GM06990 (cell line): Measurements from ENCODE around the gene LAPTM5.
A peak's percentile ranks its signal among the peaks of the same experiment; 100 is the strongest.

Source experiments
- DNase-seq: peaks from one replicate; pipeline ENCODE4 v3.0.0-alpha.2; 2011; ENCODE audit not compliant: insufficient read length; ENCODE audit errors: extremely low read depth
- H3K27me3 ChIP-seq: replicated peaks from 2 replicates; pipeline ENCODE4 v1.6.0; 2011; ENCODE audit warnings: low read length; ENCODE audit not compliant: control insufficient read depth, insufficient read depth
- H3K36me3 ChIP-seq: 2 replicates; pipeline ENCODE4 v1.5.1; 2011; ENCODE audit warnings: low read length; ENCODE audit not compliant: control insufficient read depth, insufficient read depth
- H3K4me3 ChIP-seq: replicated peaks from 2 replicates; pipeline ENCODE4 v1.5.1; 2011; ENCODE audit warnings: low read depth, mild to moderate bottlenecking, control low read depth, low read length
- TF ChIP-seq, protein P1 (sequence below): IDR thresholded peaks from 2 replicates; pipeline ENCODE4 v1.5.1; 2011; ENCODE audit warnings: low read length, control low read depth, mild to moderate bottlenecking, inconsistent platforms; ENCODE audit not compliant: insufficient read depth, poor library complexity, severe bottlenecking

Gene LAPTM5

DNA sequence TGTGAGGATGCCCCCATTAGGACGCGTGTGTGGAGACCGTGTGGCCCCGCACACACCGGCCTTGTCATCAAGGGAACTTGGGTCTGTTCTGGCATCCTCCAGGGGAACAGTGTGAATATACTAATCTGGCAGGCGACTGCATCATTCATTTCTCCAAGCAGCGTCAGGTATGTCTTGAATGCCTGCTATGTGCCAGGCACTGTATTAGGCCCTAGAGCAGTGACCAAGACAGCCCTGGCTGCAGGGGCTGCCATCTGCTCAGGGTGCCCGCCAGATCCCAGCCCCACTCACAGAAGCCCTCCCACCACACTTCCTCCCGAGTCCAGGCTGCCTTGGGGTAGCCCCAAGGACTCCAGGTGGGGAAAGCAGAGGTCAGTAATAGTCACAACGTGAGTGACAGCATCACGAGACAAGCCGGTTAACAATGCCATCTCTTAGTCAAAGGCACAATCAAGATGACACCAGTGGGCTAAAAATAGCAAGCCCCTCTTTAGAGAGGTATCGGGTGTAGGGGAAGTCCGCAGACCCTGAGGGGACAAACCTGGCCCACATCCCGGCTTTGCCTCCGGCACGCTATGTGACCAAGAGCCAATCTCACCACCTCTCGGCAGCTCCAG is 7.5 kb upstream of the LAPTM5 start:
- Histone ChIP-seq H3K36me3 (no peaks in the 10 kb centered on the region), H3K27me3 (no peaks in the 10 kb centered on the region), H3K4me3 (no peak overlapping the region)
- TF ChIP-seq, protein P1, sequence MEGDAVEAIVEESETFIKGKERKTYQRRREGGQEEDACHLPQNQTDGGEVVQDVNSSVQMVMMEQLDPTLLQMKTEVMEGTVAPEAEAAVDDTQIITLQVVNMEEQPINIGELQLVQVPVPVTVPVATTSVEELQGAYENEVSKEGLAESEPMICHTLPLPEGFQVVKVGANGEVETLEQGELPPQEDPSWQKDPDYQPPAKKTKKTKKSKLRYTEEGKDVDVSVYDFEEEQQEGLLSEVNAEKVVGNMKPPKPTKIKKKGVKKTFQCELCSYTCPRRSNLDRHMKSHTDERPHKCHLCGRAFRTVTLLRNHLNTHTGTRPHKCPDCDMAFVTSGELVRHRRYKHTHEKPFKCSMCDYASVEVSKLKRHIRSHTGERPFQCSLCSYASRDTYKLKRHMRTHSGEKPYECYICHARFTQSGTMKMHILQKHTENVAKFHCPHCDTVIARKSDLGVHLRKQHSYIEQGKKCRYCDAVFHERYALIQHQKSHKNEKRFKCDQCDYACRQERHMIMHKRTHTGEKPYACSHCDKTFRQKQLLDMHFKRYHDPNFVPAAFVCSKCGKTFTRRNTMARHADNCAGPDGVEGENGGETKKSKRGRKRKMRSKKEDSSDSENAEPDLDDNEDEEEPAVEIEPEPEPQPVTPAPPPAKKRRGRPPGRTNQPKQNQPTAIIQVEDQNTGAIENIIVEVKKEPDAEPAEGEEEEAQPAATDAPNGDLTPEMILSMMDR, result no peak
- peak; percentile 85 for DNase-seq

- Histone ChIP-seq H3K27me3 (no peaks in the 10 kb centered on the region), H3K36me3 (no peaks in the 10 kb centered on the region), H3K4me3 (no peak overlapping the region)
- TF ChIP-seq, protein P1, result no peak
- DNase-seq, result no peak
Measured at GRCh38 chr1:30764396-30764795, 6.8 kb upstream of the LAPTM5 start.

DNA sequence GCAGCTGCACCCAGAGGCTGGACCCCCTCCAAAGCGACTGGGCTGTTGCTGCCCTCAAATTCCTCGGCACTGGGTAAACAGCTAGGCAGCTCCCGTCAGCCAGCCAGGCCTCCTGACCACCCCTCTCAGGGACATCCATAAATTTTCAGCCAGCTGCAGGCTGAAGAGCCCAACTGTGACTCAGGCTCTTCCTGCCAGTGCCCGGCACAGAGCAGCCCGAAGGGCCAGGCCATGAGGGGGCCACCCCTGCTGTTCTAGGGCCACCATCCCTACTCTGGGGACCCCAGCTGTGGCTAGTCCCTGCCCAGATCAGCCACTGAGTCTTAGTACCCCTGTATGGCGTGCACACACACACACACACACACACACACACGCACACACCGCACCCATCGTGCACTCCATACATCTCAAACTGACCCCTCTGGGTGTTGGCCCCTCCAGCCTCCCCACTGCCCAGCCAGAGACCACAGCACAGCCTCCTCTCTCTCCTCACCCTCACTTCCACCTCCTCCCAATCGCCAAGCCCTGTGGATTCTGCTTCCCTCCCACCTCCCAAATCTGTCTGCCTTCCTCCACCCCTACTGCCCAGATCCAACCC is 6.2 kb upstream of the LAPTM5 start:
- DNase-seq, result no peak
- Histone ChIP-seq H3K27me3 (no peaks in the 10 kb centered on the region), H3K4me3 (no peak overlapping the region), H3K36me3 (no peaks in the 10 kb centered on the region)
- TF ChIP-seq, protein P1, result no peak

- H3K27me3 ChIP-seq, result no peaks in the 10 kb centered on the region
- TF ChIP-seq, protein P1, result no peak
- H3K4me3 ChIP-seq, result no peak overlapping the region
- DNase-seq, result no peak
- no peaks in the 10 kb centered on the region for H3K36me3 ChIP-seq
Measured at GRCh38 chr1:30762930-30763650, 5.5 kb upstream of the LAPTM5 start.

- TF ChIP-seq, protein P1, result no peak
- no peak for DNase-seq
- no peaks in the 10 kb centered on the region for H3K36me3 ChIP-seq
- H3K4me3 ChIP-seq, result peak overlapping the region; percentile 42
- H3K27me3 ChIP-seq, result no peaks in the 10 kb centered on the region
Measured at GRCh38 chr1:30762152-30762929, 4.8 kb upstream of the LAPTM5 start.
